ENCODE measurements around the gene EPS15.

Gene EPS15

DNA sequence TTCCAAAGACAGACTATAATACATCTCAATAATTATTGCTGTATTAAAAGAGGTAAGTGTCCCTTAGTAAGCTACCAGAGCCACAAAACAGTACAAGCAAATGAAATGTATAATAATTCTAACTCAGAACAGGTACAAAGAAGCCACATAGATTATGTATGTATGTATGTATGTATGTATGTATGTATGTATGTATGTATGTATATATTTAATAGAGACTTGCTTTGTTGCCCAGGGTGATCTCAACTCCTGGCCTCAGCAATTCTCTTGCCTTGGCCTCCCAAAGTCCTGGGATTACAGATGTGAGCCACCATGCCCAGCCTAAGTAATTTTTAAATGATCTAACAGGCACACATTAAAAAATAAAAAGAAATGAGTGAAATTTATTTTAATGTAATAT lies 86.9 kb downstream of the EPS15 start (continued):
- TF ChIP-seq ZNF48 (tag by site-specific recombination; IDR thresholded peaks at IDR 0.05) (no peak), ZNF24 (tag by site-specific recombination; IDR thresholded peaks at IDR 0.05) (no peak)

DNA sequence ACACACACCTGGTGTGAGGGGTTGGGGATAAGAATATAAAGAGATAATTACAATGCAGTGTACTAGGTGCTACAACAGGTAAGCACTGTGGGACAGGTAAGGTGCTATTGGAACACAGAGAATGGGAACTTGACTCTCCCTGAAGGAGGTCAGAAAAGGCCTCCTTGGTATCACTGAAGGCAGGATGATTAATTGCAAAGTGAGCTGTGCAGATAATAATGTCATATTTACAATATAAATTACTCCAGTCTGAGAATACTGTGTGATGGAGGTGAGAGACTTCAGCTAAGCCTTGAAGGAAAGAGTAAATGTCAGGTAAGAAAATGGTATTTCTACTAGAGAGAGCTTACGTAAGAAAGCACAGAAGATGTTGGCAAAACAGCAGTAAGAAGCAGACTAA lies 91.6 kb downstream of the EPS15 start:
- Histone ChIP-seq H3K4me3 (ENCODE audit: low read depth, low read length) (no peak overlapping the region), H3K36me3 (ENCODE audit: control insufficient read depth in 2 of 2, insufficient read depth in 1 of 2, low read length in 2 of 2) (peaks cover 0 to 11% of the 10 kb centered on the region in 2 experiments; a peak in 2 of 3 replicates), H3K27ac (ENCODE audit: extremely low read depth, low read depth, low read length) (no peak overlapping the region), H3K4me1 (ENCODE audit: control insufficient read depth, insufficient read depth, low read length) (no peaks in the 10 kb centered on the region), H3K9me3 (ENCODE audit: control insufficient read depth, insufficient read depth, low read depth, low read length) (no peaks in the 10 kb centered on the region)
- ChIA-PET POLR2A (no interaction called here), CTCF (interaction anchor here (0.5 to 1.2 kb wide), 2 partner anchors 79 to 341 kb away, joined by 3 read pairs; no protein-coding TSS in a partner anchor)
- no peak for TF ChIP-seq ZNF266 (tag by site-specific recombination; IDR thresholded peaks at IDR 0.05; ENCODE audit: low read depth)
- no peak for TF ChIP-seq KLF7 (tag by site-specific recombination; IDR thresholded peaks at IDR 0.05; ENCODE audit: borderline replicate concordance)
- no peak for TF ChIP-seq ZNF23 (tag by site-specific recombination; IDR thresholded peaks at IDR 0.05; ENCODE audit: borderline replicate concordance)
- TF ChIP-seq, protein P1, sequence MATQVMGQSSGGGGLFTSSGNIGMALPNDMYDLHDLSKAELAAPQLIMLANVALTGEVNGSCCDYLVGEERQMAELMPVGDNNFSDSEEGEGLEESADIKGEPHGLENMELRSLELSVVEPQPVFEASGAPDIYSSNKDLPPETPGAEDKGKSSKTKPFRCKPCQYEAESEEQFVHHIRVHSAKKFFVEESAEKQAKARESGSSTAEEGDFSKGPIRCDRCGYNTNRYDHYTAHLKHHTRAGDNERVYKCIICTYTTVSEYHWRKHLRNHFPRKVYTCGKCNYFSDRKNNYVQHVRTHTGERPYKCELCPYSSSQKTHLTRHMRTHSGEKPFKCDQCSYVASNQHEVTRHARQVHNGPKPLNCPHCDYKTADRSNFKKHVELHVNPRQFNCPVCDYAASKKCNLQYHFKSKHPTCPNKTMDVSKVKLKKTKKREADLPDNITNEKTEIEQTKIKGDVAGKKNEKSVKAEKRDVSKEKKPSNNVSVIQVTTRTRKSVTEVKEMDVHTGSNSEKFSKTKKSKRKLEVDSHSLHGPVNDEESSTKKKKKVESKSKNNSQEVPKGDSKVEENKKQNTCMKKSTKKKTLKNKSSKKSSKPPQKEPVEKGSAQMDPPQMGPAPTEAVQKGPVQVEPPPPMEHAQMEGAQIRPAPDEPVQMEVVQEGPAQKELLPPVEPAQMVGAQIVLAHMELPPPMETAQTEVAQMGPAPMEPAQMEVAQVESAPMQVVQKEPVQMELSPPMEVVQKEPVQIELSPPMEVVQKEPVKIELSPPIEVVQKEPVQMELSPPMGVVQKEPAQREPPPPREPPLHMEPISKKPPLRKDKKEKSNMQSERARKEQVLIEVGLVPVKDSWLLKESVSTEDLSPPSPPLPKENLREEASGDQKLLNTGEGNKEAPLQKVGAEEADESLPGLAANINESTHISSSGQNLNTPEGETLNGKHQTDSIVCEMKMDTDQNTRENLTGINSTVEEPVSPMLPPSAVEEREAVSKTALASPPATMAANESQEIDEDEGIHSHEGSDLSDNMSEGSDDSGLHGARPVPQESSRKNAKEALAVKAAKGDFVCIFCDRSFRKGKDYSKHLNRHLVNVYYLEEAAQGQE (tag by site-specific recombination; IDR thresholded peaks at IDR 0.05): no peak
- TF ChIP-seq HOXA7 (CRISPR knock-in tag; IDR thresholded peaks at IDR 0.05; ENCODE audit: borderline replicate concordance): no peak
- TF ChIP-seq, protein P2, sequence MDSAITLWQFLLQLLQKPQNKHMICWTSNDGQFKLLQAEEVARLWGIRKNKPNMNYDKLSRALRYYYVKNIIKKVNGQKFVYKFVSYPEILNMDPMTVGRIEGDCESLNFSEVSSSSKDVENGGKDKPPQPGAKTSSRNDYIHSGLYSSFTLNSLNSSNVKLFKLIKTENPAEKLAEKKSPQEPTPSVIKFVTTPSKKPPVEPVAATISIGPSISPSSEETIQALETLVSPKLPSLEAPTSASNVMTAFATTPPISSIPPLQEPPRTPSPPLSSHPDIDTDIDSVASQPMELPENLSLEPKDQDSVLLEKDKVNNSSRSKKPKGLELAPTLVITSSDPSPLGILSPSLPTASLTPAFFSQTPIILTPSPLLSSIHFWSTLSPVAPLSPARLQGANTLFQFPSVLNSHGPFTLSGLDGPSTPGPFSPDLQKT (IDR thresholded peaks at IDR 0.05; ENCODE audit: borderline replicate concordance, low read depth, low read length): no peak
- no peak for TF ChIP-seq ZSCAN30 (tag by site-specific recombination; IDR thresholded peaks at IDR 0.05)

DNA sequence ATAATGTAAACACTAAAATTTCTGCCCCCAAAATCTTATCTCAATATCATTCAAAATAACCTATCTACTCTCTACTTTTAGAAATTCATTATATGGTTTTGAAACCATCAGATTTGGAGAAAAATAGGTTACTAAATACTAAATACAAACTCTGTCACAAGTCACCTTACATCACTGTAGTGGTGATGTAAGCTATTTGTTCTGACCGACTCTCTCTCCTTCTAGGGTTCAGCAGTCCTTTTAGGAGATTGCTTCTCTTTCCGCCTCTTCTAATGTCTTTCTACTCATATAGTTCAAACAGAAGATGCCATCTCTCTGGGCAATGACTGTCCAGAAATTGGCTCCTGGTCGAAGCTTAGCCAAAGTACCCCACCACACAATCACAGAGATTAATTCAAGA lies 93.1 kb downstream of the EPS15 start:
- Histone ChIP-seq H3K36me3 (ENCODE audit: control insufficient read depth in 2 of 2, insufficient read depth in 1 of 2, low read length in 2 of 2) (peaks cover 0 to 15% of the 10 kb centered on the region in 2 experiments; a peak in 2 of 3 replicates), H3K4me3 (ENCODE audit: low read depth, low read length) (no peak overlapping the region), H3K4me1 (ENCODE audit: control insufficient read depth, insufficient read depth, low read length) (no peaks in the 10 kb centered on the region), H3K27ac (ENCODE audit: extremely low read depth, low read depth, low read length) (no peak overlapping the region), H3K9me3 (ENCODE audit: control insufficient read depth, insufficient read depth, low read depth, low read length) (no peaks in the 10 kb centered on the region)
- ChIA-PET POLR2A (no interaction called here), CTCF (no interaction called here)
- no peak for TF ChIP-seq ZBTB21 (tag by site-specific recombination; IDR thresholded peaks at IDR 0.05)
- TF ChIP-seq, protein P3, sequence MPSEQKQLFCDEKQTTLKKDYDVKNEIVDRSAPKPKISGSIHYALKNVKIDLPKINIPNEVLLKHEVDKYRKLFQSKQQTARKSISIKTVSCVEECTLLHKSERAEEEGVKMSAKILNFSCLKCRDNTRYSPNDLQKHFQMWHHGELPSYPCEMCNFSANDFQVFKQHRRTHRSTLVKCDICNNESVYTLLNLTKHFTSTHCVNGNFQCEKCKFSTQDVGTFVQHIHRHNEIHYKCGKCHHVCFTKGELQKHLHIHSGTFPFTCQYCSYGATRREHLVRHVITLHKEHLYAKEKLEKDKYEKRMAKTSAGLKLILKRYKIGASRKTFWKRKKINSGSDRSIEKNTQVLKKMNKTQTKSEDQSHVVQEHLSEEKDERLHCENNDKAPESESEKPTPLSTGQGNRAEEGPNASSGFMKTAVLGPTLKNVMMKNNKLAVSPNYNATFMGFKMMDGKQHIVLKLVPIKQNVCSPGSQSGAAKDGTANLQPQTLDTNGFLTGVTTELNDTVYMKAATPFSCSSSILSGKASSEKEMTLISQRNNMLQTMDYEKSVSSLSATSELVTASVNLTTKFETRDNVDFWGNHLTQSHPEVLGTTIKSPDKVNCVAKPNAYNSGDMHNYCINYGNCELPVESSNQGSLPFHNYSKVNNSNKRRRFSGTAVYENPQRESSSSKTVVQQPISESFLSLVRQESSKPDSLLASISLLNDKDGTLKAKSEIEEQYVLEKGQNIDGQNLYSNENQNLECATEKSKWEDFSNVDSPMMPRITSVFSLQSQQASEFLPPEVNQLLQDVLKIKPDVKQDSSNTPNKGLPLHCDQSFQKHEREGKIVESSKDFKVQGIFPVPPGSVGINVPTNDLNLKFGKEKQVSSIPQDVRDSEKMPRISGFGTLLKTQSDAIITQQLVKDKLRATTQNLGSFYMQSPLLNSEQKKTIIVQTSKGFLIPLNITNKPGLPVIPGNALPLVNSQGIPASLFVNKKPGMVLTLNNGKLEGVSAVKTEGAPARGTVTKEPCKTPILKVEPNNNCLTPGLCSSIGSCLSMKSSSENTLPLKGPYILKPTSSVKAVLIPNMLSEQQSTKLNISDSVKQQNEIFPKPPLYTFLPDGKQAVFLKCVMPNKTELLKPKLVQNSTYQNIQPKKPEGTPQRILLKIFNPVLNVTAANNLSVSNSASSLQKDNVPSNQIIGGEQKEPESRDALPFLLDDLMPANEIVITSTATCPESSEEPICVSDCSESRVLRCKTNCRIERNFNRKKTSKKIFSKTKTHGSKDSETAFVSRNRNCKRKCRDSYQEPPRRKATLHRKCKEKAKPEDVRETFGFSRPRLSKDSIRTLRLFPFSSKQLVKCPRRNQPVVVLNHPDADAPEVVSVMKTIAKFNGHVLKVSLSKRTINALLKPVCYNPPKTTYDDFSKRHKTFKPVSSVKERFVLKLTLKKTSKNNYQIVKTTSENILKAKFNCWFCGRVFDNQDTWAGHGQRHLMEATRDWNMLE (tag by site-specific recombination; conservative IDR thresholded peaks at IDR 0.05; ENCODE audit: low read depth): no peak
- TF ChIP-seq ZNF132 (tag by site-specific recombination; IDR thresholded peaks at IDR 0.05; ENCODE audit: borderline replicate concordance): no peak
- TF ChIP-seq ZNF391 (tag by site-specific recombination; IDR thresholded peaks at IDR 0.05; ENCODE audit: borderline replicate concordance, low read depth): no peak
- TF ChIP-seq, protein P4, sequence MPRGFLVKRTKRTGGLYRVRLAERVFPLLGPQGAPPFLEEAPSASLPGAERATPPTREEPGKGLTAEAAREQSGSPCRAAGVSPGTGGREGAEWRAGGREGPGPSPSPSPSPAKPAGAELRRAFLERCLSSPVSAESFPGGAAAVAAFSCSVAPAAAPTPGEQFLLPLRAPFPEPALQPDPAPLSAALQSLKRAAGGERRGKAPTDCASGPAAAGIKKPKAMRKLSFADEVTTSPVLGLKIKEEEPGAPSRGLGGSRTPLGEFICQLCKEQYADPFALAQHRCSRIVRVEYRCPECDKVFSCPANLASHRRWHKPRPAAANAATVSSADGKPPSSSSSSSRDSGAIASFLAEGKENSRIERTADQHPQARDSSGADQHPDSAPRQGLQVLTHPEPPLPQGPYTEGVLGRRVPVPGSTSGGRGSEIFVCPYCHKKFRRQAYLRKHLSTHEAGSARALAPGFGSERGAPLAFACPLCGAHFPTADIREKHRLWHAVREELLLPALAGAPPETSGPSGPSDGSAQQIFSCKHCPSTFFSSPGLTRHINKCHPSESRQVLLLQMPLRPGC (tag by site-specific recombination; IDR thresholded peaks at IDR 0.05): no peak
- no peak for TF ChIP-seq ZNF426 (tag by site-specific recombination; IDR thresholded peaks at IDR 0.05)
